Endodermal cell (in vitro differentiated cells): ENCODE results near the gene CPLANE1. TPM values are rescaled to one million over a fixed set of nuclear protein-coding genes. Genes with fewer than 3 reads are reported as not detected.
"Not testable (repeated sequence)": the region's sequence is repeated elsewhere in the genome, so short reads cannot be mapped to it uniquely, and the experiment has no call there.

Experiments used
- DNase-seq: peaks from one replicate; pipeline ENCODE4 v3.0.0-alpha.2; 2017
- H3K27ac ChIP-seq: 2 replicates; pipeline ENCODE4 v1.5.1; 2013; ENCODE audit warnings: mild to moderate bottlenecking, low read depth, low read length, moderate library complexity
- H3K27me3 ChIP-seq: 2 replicates; pipeline ENCODE4 v1.6.1; 2013; ENCODE audit warnings: mild to moderate bottlenecking, low read length, moderate library complexity; ENCODE audit not compliant: insufficient read depth, control insufficient read depth, poor library complexity, severe bottlenecking
- H3K36me3 ChIP-seq: 2 replicates; pipeline ENCODE4 v1.7.0; 2013; ENCODE audit warnings: mild to moderate bottlenecking, low read length, moderate library complexity; ENCODE audit not compliant: control insufficient read depth, insufficient read depth
- H3K4me1 ChIP-seq: one replicate; pipeline ENCODE4 v1.7.0; 2013; ENCODE audit warnings: low read length; ENCODE audit not compliant: control insufficient read depth, insufficient read depth
- H3K4me3 ChIP-seq: 2 replicates; pipeline ENCODE4 v1.5.1; 2013; ENCODE audit warnings: mild to moderate bottlenecking, low read length, moderate library complexity
- H3K9ac ChIP-seq: 2 replicates; pipeline ENCODE4 v1.6.1; 2013; ENCODE audit warnings: mild to moderate bottlenecking, low read length, moderate library complexity; ENCODE audit not compliant: poor library complexity, severe bottlenecking; ENCODE audit errors: extremely low read depth
- H3K9me3 ChIP-seq: 2 replicates; pipeline ENCODE4 v1.6.1; 2013; ENCODE audit warnings: mild to moderate bottlenecking, low read length, moderate library complexity; ENCODE audit not compliant: control insufficient read depth
- H3K27ac Mint-ChIP-seq: 2 replicates; pipeline ENCODE4 v1.8.0; 2020; ENCODE audit warnings: mixed read lengths
- H3K27me3 Mint-ChIP-seq: 2 replicates; pipeline ENCODE4 v1.8.0; 2021; ENCODE audit warnings: mild to moderate bottlenecking, mixed read lengths; ENCODE audit not compliant: insufficient read depth
- H3K36me3 Mint-ChIP-seq: 2 replicates; pipeline ENCODE4 v1.8.0; 2020; ENCODE audit warnings: low read depth, mixed read lengths
- H3K4me1 Mint-ChIP-seq: 2 replicates; pipeline ENCODE4 v1.8.0; 2020; ENCODE audit warnings: mixed read lengths
- H3K4me3 Mint-ChIP-seq: 2 replicates; pipeline ENCODE4 v1.8.0; 2020; ENCODE audit warnings: mild to moderate bottlenecking, moderate library complexity, mixed read lengths
- H3K9me3 Mint-ChIP-seq: 2 replicates; pipeline ENCODE4 v1.8.0; 2020; ENCODE audit warnings: mild to moderate bottlenecking, mixed read lengths
- CTCF ChIP-seq: fragments of 200-600 bp; sonication (generic); conservative IDR thresholded peaks from 2 replicates; pipeline ENCODE4 v1.5.0; 2021; ENCODE audit warnings: antibody characterized with exemption, mild to moderate bottlenecking
- WGBS, 2 experiments: methylation state at CpG; one replicate each; pipeline versions ENCODE4 v1.1.5 to v1.1.7; 2013; ENCODE audit warnings: missing lambda C conversion rate in 2 of 2, mixed read lengths in 1 of 2; ENCODE audit not compliant: insufficient coverage in 1 of 2, insufficient read length in 1 of 2; 5-methylcytosine and 5-hydroxymethylcytosine counted together
- total RNA-seq, 2 donors: library from RNA; stranded (reverse); fragmentation: NEBNext Ultra II Directional in 1 of 2; extraction: Animal tissue kit (Norgen Biotek cat#: 25700) in 1 of 2; gene quantifications; 2 replicates in 1 of 2; 3 replicates in 1 of 2; pipeline ENCODE4 v1.2.1, GENCODE V29; 2021

CPLANE1 gene
- total RNA-seq, 2 donors from 2014 or later: 17.2 to 22.8 TPM

DNA sequence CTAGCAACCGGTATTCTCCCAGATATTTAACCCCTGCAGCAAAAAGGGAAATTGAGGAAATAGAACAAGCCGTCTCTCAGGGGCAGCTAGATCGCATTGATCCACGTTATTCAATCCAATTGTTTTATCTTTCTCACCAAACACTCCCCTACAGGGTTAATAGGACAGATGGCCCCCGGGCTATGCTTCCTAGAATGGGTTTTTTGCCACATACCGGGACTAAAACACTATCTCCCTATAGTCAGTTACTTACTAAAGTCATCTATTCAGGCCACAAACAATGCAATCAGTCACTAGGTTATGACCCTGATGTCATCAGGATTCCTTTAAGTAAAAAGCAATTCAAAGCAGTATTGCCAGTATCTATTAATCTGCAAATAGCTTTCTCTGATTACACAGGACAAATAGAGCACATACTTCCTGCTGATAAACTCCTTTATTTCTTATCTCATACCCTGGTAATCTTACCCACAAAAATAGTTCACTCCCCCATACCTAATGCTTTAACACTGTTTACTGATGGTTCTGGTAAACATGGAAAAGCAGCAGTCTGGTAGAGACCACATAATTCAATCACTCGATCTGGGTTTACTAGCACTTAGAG lies 159.0 kb downstream of the CPLANE1 start:
- peaks cover 20% of the 10 kb centered on the region for H3K4me1 ChIP-seq
- peaks cover 49% of the 10 kb centered on the region for H3K9me3 Mint-ChIP-seq
- peaks cover 7% of the 10 kb centered on the region for H3K36me3 ChIP-seq
- peak; percentile 62 for DNase-seq
- H3K27ac ChIP-seq: no peak overlapping the region
- H3K9me3 ChIP-seq: peaks cover 46% of the 10 kb centered on the region
- no peak overlapping the region for H3K9ac ChIP-seq
- H3K27me3 ChIP-seq: no peaks in the 10 kb centered on the region
- no peak overlapping the region for H3K4me3 ChIP-seq
- peak overlapping the region; percentile 41 for H3K27ac Mint-ChIP-seq
- H3K27me3 Mint-ChIP-seq: peaks cover 100% of the 10 kb centered on the region
- peaks cover 18% of the 10 kb centered on the region for H3K36me3 Mint-ChIP-seq
- H3K4me3 Mint-ChIP-seq: no peak overlapping the region
- 22 to 35% methylated on average over 6 to 7 of the region's 7 CpGs for WGBS, 2 experiments
- no peak for TF ChIP-seq CTCF
- H3K4me1 Mint-ChIP-seq: peaks cover 73% of the 10 kb centered on the region

DNA sequence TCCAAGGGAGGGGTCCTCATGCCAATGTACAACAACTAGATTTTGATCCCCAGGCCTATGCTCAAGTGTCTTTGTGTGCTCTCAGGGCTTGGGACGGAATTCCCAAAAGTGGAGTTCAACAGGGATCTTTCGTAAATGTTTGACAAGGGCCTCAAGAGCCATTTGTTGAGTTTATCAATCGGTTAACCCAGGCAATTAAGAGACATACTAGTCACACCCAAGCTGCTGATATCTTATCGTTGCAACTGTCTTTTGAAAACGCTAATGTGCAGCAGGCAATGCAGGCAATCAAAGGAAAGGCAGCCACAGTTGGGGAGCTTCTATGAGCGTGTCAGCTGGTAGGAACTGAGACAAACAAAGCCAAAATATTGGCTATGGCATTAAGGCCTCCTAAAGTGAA lies 161.2 kb downstream of the CPLANE1 start:
- Mint-ChIP-seq H3K9me3 (peaks cover 55% of the 10 kb centered on the region), H3K4me1 (peaks cover 71% of the 10 kb centered on the region), H3K4me3 (no peak overlapping the region), H3K36me3 (peaks cover 23% of the 10 kb centered on the region), H3K27me3 (peaks cover 100% of the 10 kb centered on the region), H3K27ac (no peak overlapping the region)
- Histone ChIP-seq H3K4me3 (peak overlapping the region; percentile 68), H3K27ac (no peak overlapping the region), H3K9ac (no peak overlapping the region), H3K27me3 (no peaks in the 10 kb centered on the region), H3K36me3 (peaks cover 9% of the 10 kb centered on the region), H3K9me3 (peaks cover 55% of the 10 kb centered on the region), H3K4me1 (peaks cover 14% of the 10 kb centered on the region)
- no peak for DNase-seq
- WGBS, 2 experiments: 75 to 95% methylated on average over 6 of the region's 6 CpGs
- TF ChIP-seq CTCF: no peak

- WGBS, 2 experiments: 49 to 51% methylated on average over 11 to 12 of the region's 12 CpGs
- Mint-ChIP-seq H3K9me3 (peaks cover 58% of the 10 kb centered on the region), H3K27ac (peak overlapping the region; percentile 71)
Measured at GRCh38 chr5:37086466-37087173, 162.6 kb downstream of the CPLANE1 start.

GRCh38 chr5:37086026-37086425 lies 163.2 kb downstream of the CPLANE1 start:
- 90% methylated on average over 1 of the region's 1 CpG; no CpG with 5 or more reads in 1 of the 2 experiments for WGBS, 2 experiments
- H3K9ac ChIP-seq, H3K4me3 ChIP-seq, H3K27ac Mint-ChIP-seq, DNase-seq, H3K27ac ChIP-seq, H3K4me1 ChIP-seq, H3K4me3 Mint-ChIP-seq: not testable (repeated sequence)
- Mint-ChIP-seq H3K4me1 (peaks cover 56% of the 10 kb centered on the region), H3K36me3 (peaks cover 32% of the 10 kb centered on the region), H3K9me3 (peaks cover 58% of the 10 kb centered on the region), H3K27me3 (peaks cover 100% of the 10 kb centered on the region)
- H3K9me3 ChIP-seq: peaks cover 73% of the 10 kb centered on the region
- peaks cover 17% of the 10 kb centered on the region for H3K36me3 ChIP-seq
- H3K27me3 ChIP-seq: peaks cover 10% of the 10 kb centered on the region

More at GRCh38 chr5:37086466-37087173, 162.6 kb downstream of the CPLANE1 start:
- Histone ChIP-seq H3K27ac (no peak overlapping the region), H3K27me3 (peaks cover 4% of the 10 kb centered on the region), H3K9ac (no peak overlapping the region), H3K4me1 (peaks cover 6% of the 10 kb centered on the region), H3K36me3 (peaks cover 17% of the 10 kb centered on the region), H3K4me3 (peak overlapping the region; percentile 66), H3K9me3 (peaks cover 69% of the 10 kb centered on the region)
- DNase-seq: peak; percentile 86
- Mint-ChIP-seq H3K4me3 (no peak overlapping the region), H3K4me1 (peaks cover 61% of the 10 kb centered on the region), H3K27me3 (peaks cover 100% of the 10 kb centered on the region), H3K36me3 (peaks cover 29% of the 10 kb centered on the region)
- TF ChIP-seq CTCF: no peak

- DNase-seq, H3K4me3 ChIP-seq, H3K9ac ChIP-seq, H3K4me1 ChIP-seq, H3K27ac Mint-ChIP-seq, H3K27ac ChIP-seq: not testable (repeated sequence)
- peak overlapping the region; percentile 1 for H3K4me3 Mint-ChIP-seq
- H3K27me3 Mint-ChIP-seq: peaks cover 98% of the 10 kb centered on the region
- H3K27me3 ChIP-seq: peaks cover 32% of the 10 kb centered on the region
- peaks cover 35% of the 10 kb centered on the region for H3K36me3 ChIP-seq
- WGBS, 2 experiments: 76% methylated on average over 2 of the region's 2 CpGs; no CpG with 5 or more reads in 1 of the 2 experiments
- H3K36me3 Mint-ChIP-seq: peaks cover 56% of the 10 kb centered on the region
- H3K4me1 Mint-ChIP-seq: peaks cover 35% of the 10 kb centered on the region
- peaks cover 71% of the 10 kb centered on the region for H3K9me3 ChIP-seq
- H3K9me3 Mint-ChIP-seq: peaks cover 57% of the 10 kb centered on the region
Measured at GRCh38 chr5:37082977-37083376, 166.2 kb downstream of the CPLANE1 start.
